ENCODE measurements around the gene PPP1R14C.

The PPP1R14C gene

GRCh38 chr6:150196942-150197745 is 54.3 kb downstream of the PPP1R14C start:
- no peak for DNase-seq

GRCh38 chr6:150198532-150198931 is 55.7 kb downstream of the PPP1R14C start:
- no peak for DNase-seq

GRCh38 chr6:150199241-150199640 is 56.4 kb downstream of the PPP1R14C start:
- no peak for DNase-seq

- DNase-seq = no peak
Observed at GRCh38 chr6:150200428-150201100, 57.7 kb downstream of the PPP1R14C start.

- no peak for DNase-seq
Observed at GRCh38 chr6:150201285-150201684, 58.4 kb downstream of the PPP1R14C start.

- DNase-seq = no peak
Observed at GRCh38 chr6:150201772-150202329, 59.0 kb downstream of the PPP1R14C start.

GRCh38 chr6:150202404-150202803 is 59.6 kb downstream of the PPP1R14C start:
- DNase-seq = no peak

- DNase-seq = no peak
Observed at GRCh38 chr6:150202934-150203333, 60.1 kb downstream of the PPP1R14C start.

- no peak for DNase-seq
Observed at GRCh38 chr6:150203378-150203777, 60.5 kb downstream of the PPP1R14C start.

- DNase-seq = no peak
Observed at GRCh38 chr6:150203871-150204545, 61.2 kb downstream of the PPP1R14C start.

GRCh38 chr6:150204705-150205472 is 62.0 kb downstream of the PPP1R14C start:
- no peak for DNase-seq

GRCh38 chr6:150207931-150208570 is 65.2 kb downstream of the PPP1R14C start:
- no peak for DNase-seq

GRCh38 chr6:150208611-150209352 is 65.9 kb downstream of the PPP1R14C start:
- no peak for DNase-seq

GRCh38 chr6:150209415-150209814 is 66.6 kb downstream of the PPP1R14C start:
- DNase-seq = no peak

- no peak for DNase-seq
Observed at GRCh38 chr6:150211700-150212511, 69.1 kb downstream of the PPP1R14C start.

GRCh38 chr6:150212778-150213177 is 69.9 kb downstream of the PPP1R14C start:
- no peak for DNase-seq

GRCh38 chr6:150213301-150213700 is 70.5 kb downstream of the PPP1R14C start:
- no peak for DNase-seq

GRCh38 chr6:150214310-150214709 is 71.5 kb downstream of the PPP1R14C start:
- DNase-seq = no peak

- DNase-seq = no peak
Observed at GRCh38 chr6:150220634-150221551, 78.0 kb downstream of the PPP1R14C start.

All from cortex of kidney (tissue), 1 donor.